ENCODE results near the gene TES.

The TES gene

DNA sequence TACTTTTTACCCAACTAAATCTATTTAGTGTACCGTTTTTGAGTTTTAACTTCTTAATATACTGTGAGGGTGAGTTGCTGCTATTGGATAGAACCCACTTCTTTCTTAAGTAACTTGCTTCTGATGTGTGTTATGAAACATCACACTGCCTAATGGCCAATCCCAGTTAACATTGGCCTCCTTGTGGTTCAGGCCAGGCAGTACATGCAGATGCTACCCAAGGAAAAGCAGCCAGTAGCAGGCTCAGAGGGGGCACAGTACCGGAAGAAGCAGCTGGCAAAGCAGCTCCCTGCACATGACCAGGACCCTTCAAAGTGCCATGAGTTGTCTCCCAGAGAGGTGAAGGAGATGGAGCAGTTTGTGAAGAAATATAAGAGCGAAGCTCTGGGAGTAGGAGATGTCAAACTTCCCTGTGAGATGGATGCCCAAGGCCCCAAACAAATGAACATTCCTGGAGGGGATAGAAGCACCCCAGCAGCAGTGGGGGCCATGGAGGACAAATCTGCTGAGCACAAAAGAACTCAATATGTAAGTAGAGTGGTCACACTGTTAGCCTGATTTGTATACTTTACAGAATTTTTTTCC, 39.7 kb downstream of the TES start:
- no peak for DNase-seq

- no peak for DNase-seq
Observed at GRCh38 chr7:116251675-116252074, 41.3 kb downstream of the TES start.

DNA sequence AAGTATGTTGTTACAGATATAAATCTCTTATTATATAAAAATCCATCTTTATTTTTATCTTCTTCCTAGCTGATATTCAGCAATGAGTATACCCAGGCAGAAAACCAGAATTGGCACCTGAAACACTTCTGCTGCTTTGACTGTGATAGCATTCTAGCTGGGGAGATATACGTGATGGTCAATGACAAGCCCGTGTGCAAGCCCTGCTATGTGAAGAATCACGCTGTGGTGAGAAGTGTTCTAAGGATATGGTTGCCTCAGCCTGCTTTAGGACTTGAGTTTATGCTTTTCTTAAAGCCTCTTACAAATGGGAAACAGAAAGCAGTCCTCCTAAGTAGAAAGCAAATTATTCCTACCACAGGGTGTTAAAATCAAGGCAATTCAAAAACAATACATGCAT, 41.9 kb downstream of the TES start:
- no peak for DNase-seq

GRCh38 chr7:116257156-116257555, 46.8 kb downstream of the TES start:
- no peak for DNase-seq

GRCh38 chr7:116258734-116259133, 48.4 kb downstream of the TES start:
- peak; percentile 59 for DNase-seq

DNA sequence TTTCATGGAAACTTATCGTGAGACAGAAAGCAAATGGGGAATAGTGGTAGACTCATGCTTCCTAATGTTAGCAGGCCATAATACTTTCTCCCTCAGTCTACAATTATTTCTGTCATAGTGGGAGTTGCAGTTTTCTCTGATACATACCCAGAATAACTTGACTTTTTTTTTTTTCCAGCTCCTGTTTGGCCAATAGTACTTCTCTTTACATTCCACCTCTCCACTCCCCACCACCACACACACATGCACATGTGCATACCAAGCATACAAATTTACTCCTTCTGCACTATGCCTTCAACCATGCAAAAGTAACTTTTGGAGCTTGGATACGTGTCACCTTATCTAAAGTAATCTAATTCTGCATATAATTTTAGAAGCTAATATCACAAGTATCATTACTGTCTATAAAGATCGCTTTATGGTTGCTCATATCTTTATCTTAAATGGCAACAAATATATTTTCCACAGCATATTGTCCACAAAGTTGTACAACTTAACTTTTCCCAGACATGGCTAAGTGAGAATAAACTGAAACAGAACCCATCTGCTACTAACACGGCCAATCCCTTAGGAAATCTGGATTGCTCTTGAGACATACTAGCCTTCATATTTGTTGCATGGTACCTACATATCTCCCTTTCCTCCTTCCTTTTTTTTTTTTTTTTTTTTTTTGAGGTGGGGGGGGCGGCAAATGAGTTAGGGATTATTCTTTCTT, 49.0 kb downstream of the TES start:
- no peak for DNase-seq

- no peak for DNase-seq
Observed at GRCh38 chr7:116259871-116260440, 49.6 kb downstream of the TES start.

- peak; percentile 18 for DNase-seq
Observed at GRCh38 chr7:116261904-116262303, 51.6 kb downstream of the TES start.

DNA sequence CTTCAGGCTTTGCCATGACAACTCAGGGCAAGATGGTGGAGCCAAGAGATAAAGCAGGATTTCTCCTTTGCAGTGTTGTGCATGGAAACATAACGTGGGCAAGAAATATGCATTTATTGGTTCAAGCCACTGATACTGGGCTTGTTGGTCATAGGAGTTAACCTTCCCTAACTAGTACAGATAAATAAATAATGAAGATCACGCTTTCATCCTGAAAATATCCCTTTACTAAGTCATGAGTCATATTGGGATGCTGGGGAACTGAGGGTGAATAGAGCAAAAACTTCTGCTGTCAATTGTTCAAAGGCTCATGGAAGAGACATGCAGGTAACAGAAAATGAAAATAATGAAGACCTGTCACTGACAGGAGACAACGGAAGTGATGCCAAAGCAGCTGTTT, 55.5 kb downstream of the TES start:
- DNase-seq: no peak

DNA sequence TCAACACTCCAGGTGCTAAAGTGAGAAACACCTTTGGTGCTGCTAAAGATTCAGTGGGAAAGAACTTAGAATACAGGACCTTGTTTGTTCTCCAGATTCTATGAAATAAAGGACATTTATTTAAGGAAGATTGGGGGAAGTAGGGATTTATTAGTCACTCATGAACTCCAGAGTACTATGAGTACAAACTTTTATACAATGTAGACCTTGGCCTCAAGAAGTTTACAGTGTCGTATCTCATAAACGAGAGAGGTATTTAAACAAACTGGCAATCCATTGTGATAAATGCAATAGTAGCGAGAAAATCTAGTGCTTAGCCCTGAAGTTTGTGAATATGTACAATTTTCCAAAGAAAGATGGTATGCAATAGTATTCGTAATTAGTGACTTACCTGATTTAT, 59.1 kb downstream of the TES start:
- DNase-seq: no peak

DNA sequence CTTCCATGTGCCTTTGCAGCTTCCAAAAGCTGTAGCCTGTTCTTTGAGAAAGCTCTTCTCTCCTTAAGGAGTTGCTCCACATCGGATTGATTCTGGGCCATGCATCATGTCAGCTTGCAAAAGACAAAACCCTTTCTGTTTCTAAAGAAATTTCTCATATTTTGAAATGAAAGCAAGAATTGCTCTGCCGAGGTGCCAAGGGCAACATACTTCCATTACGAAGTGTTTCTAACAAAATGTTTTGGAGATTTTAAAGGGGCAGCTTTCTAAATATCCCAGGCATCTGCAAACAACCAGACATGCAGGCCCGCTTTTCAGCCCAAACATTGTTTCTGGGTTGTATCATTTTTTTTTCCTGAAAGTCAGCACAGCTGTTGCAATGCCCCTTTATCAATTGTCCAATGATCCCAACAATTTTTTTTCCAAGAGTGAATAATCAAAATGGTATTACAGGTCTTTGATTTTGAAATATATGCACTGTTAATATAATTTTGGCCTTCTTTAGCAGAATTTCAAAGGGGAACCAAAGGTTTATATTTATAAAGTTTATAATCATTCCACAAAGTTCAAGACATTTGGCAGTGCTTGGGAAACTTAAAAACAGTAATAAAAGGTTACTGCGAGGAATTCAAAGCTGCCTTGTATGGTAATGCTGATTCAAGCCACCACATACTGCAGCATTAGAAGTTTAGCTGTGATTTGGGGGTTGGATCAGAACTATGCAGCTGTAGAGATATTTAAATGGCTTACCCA, 61.0 kb downstream of the TES start:
- DNase-seq: no peak

GRCh38 chr7:116271963-116272886, 61.9 kb downstream of the TES start:
- peak; percentile 57 for DNase-seq

DNA sequence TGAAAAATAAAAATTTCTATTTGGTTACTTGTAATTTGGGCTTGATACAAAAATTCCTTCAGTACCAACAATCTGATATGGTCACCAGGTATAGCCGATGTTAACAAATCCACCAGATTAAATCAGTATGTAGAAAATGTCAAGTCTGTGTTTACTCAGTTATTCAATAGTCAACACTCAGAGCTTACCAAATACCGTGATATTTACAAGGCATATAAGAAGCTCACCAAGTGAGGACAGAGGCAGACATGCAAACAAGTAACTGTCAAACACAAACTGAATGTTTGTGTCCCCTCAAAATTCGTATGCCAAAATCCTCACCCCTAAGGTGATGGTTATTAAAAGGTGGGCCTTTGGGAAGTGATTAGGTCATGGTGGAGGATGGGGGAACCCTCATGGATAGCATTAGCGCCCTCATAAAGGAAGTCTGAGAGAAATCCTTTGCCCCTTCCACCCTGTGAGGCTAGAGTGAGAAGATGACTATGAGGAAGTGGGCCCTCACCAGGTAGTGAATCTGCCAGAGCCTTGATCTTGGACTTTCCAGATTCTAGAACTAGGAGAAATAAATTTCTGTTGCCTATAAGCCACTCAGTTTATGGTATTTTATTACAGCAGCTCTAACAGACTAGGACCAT, 63.1 kb downstream of the TES start:
- no peak for DNase-seq

GRCh38 chr7:116273918-116274301, 63.6 kb downstream of the TES start:
- no peak for DNase-seq

- DNase-seq: no peak
Observed at GRCh38 chr7:116277070-116277469, 66.7 kb downstream of the TES start.

- no peak for DNase-seq
Observed at GRCh38 chr7:116279217-116279616, 68.9 kb downstream of the TES start.

- DNase-seq: no peak
Observed at GRCh38 chr7:116280803-116281202, 70.5 kb downstream of the TES start.

GRCh38 chr7:116283595-116284204, 73.4 kb downstream of the TES start:
- no peak for DNase-seq

GRCh38 chr7:116284390-116284789, 74.1 kb downstream of the TES start:
- no peak for DNase-seq

DNA sequence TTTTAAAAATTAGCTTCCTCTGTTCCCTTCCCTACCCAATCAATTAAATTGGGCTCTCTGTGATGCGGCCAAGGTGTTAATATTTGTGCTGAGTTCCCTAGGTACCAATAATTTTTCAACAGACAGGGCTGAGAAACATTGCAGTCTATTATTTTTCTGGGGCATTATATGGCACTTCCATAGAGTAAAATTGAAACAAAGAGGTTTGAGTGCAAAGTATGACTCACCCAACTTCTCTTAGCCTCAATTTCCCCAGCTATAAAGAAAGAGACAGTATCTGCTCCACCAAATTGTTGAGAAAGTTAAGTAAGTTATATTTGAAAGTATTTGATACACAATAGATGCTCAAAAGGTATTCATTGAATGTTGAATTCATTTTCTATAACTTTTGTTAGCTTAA, 74.9 kb downstream of the TES start:
- DNase-seq: peak; percentile 13

DNA sequence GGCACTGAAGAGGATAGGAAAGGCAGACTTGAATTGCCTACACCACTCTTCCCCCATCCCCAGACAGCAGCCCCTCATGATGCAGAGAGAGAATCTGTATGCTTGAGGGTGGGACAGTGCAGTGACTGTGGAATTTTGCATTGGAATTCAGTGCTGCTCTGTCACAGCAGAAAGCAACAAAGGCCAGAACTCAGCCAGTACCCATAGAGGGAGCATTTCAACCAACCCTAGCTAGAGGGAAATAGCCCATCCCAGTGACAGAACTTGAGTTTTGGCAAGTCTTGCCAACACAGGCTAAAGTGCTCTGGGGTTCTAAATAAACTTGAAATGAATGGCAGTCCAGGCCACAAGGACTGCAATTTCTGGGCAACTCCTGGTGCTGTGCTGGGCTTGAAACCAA, 80.4 kb downstream of the TES start:
- DNase-seq: no peak

- DNase-seq: no peak
Observed at GRCh38 chr7:116291937-116292336, 81.6 kb downstream of the TES start.

Measured in activated CD4-positive, alpha-beta T cell treated with anti-CD3 and anti-CD28 coated beads, Interleukin-2, amount 50 U/mL, for 16 hours (primary cell).